Panc1 (cell line): ENCODE measurements around the gene LANCL2. TPM values are rescaled to one million over a fixed set of nuclear protein-coding genes. Genes with fewer than 3 reads are reported as not detected.

Experiments
- ATAC-seq: fragments of 200-7000 bp; cut with Tn5 transposase; 2 replicates; pipeline ENCODE4 v1.9.1; 2020; ENCODE audit warnings: mild to moderate bottlenecking, moderate library complexity
- BruUV-seq: library from RNA; stranded (reverse); fragments of 400-500 nt; replicated peaks from 2 replicates; lab custom pipeline; 2021; lab: Mats Ljungman, UMichigan
- CTCF ChIA-PET: fragments of 300-600 bp; sonication (Branson Sonifier 250); formaldehyde crosslinking; loops from one replicate; lab custom pipeline; 2022; ENCODE audit warnings: antibody characterized with exemption; lab: Charles Lee
- POLR2A ChIA-PET: fragments of 300-600 bp; sonication (Branson Sonifier 250); formaldehyde crosslinking; loops from one replicate; lab custom pipeline; 2022; ENCODE audit warnings: antibody characterized with exemption; lab: Charles Lee
- DNase-seq: peaks from one replicate; pipeline ENCODE4 v3.0.0-alpha.2; 2010; ENCODE audit warnings: low read depth, low spot score
- H3K27ac ChIP-seq: 2 replicates; pipeline ENCODE4 v1.5.1; 2011; ENCODE audit warnings: mild to moderate bottlenecking, low read length, inconsistent platforms
- H3K27me3 ChIP-seq: fragments of 200-500 bp; sonication (Bioruptor generic); 2 replicates; pipeline ENCODE4 v1.6.0; 2014; ENCODE audit warnings: low read length, inconsistent platforms; ENCODE audit not compliant: control insufficient read depth, insufficient read depth
- H3K36me3 ChIP-seq: fragments of 200-500 bp; sonication (Bioruptor generic); 2 replicates; pipeline ENCODE4 v1.5.1; 2014; ENCODE audit warnings: inconsistent platforms, mild to moderate bottlenecking, low read length, moderate library complexity; ENCODE audit not compliant: control insufficient read depth, insufficient read depth
- H3K4me1 ChIP-seq: 2 replicates; pipeline ENCODE4 v1.5.1; 2011; ENCODE audit warnings: inconsistent platforms, mild to moderate bottlenecking, low read length, moderate library complexity; ENCODE audit not compliant: control insufficient read depth, insufficient read depth
- H3K4me3 ChIP-seq, 2 experiments: 2 replicates each; pipeline ENCODE4 v1.5.1; 2011 to 2012; ENCODE audit warnings: low read depth in 2 of 2, low read length in 2 of 2, mild to moderate bottlenecking in 2 of 2, inconsistent platforms in 1 of 2, moderate library complexity in 1 of 2
- H3K9me3 ChIP-seq: fragments of 200-500 bp; sonication (Bioruptor generic); 2 replicates; pipeline ENCODE4 v1.5.1; 2014; ENCODE audit warnings: low read depth, mild to moderate bottlenecking, inconsistent platforms, low read length, moderate library complexity; ENCODE audit not compliant: control insufficient read depth, insufficient read depth
- POLR2AphosphoS5 ChIP-seq: IDR thresholded peaks from 2 replicates; pipeline ENCODE4 v1.6.1; 2012; ENCODE audit warnings: mild to moderate bottlenecking, low read depth, low read length, moderate library complexity
- SIN3A ChIP-seq: IDR thresholded peaks from 2 replicates; pipeline ENCODE4 v1.6.1; 2012; ENCODE audit warnings: low read depth, mild to moderate bottlenecking, low read length, moderate library complexity, borderline replicate concordance; ENCODE audit not compliant: insufficient read depth
- TCF7L2 ChIP-seq: IDR thresholded peaks from 2 replicates; pipeline ENCODE4 v1.6.1; 2011; ENCODE audit warnings: mild to moderate bottlenecking, low read depth, low read length, inconsistent platforms
- in situ Hi-C: cut with HindIII; loops from 2 replicates; pipeline ENCODE4 v1.10.0; 2016; ENCODE audit warnings: low sequenced_read_pairs, low pct_unique_long_range_greater_than_20kb
- intact Hi-C: fragments of 100-400 bp; cut with micrococcal nuclease; formaldehyde crosslinking; loops from one replicate; pipeline ENCODE4 v1.10.0; 2022; ENCODE audit not compliant: unreplicated experiment
- total RNA-seq: library from RNA; stranded (reverse); gene quantifications from one replicate; pipeline ENCODE4 v1.2.1, GENCODE V29; 2021; ENCODE audit not compliant: unreplicated experiment
- TF ChIP-seq, protein P1 (sequence below), 2 experiments: IDR thresholded peaks; 2 replicates each; pipeline ENCODE4 v1.6.1; 2011 to 2012; ENCODE audit warnings: low read depth in 2 of 2, control low read depth in 1 of 2, low read length in 1 of 2, mild to moderate bottlenecking in 1 of 2, moderate library complexity in 1 of 2; ENCODE audit not compliant: insufficient read depth in 1 of 2
- TF ChIP-seq, protein P2 (sequence below): fragments of 450-650 bp; IDR thresholded peaks from 2 replicates; pipeline ENCODE4 v1.5.1; 2017; ENCODE audit warnings: mild to moderate bottlenecking

The LANCL2 gene
- total RNA-seq, 1 experiment from 2014 or later, result 30.6 TPM

DNA sequence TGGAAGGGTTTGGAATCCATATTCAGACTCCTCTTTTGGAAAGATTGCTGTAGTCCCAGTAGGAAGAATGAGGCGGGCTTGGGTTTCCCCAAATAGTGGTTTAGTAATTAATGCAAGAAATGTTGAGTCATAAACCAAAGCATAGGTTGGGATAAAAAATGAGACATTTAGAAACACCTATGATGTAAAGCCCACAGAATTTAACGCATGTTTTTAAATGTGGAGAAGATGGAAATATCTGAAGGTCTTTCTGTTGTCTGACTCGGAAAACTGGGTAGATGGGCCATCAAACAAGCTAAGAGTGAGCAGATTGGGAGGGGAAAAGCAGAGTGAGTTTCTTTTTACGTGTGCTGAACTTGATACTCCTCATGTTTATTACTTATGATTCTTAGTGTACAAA lies 62.2 kb downstream of the LANCL2 start:
- ATAC-seq, result no peak
- TF ChIP-seq TCF7L2 (no peak), SIN3A (no peak), POLR2AphosphoS5 (no peak)
- TF ChIP-seq, protein P1, sequence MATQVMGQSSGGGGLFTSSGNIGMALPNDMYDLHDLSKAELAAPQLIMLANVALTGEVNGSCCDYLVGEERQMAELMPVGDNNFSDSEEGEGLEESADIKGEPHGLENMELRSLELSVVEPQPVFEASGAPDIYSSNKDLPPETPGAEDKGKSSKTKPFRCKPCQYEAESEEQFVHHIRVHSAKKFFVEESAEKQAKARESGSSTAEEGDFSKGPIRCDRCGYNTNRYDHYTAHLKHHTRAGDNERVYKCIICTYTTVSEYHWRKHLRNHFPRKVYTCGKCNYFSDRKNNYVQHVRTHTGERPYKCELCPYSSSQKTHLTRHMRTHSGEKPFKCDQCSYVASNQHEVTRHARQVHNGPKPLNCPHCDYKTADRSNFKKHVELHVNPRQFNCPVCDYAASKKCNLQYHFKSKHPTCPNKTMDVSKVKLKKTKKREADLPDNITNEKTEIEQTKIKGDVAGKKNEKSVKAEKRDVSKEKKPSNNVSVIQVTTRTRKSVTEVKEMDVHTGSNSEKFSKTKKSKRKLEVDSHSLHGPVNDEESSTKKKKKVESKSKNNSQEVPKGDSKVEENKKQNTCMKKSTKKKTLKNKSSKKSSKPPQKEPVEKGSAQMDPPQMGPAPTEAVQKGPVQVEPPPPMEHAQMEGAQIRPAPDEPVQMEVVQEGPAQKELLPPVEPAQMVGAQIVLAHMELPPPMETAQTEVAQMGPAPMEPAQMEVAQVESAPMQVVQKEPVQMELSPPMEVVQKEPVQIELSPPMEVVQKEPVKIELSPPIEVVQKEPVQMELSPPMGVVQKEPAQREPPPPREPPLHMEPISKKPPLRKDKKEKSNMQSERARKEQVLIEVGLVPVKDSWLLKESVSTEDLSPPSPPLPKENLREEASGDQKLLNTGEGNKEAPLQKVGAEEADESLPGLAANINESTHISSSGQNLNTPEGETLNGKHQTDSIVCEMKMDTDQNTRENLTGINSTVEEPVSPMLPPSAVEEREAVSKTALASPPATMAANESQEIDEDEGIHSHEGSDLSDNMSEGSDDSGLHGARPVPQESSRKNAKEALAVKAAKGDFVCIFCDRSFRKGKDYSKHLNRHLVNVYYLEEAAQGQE (IDR thresholded peaks at IDR 0.05; ENCODE audit: insufficient read depth in 1 of 2, low read depth in 2 of 2, low read length in 1 of 2), result no peak
- in situ Hi-C loops, result no loop called here
- intact Hi-C loops, result no loop called here
- no peaks in the 10 kb centered on the region for H3K4me1 ChIP-seq
- no peaks in the 10 kb centered on the region for H3K36me3 ChIP-seq
- no peak overlapping the region for H3K4me3 ChIP-seq
- DNase-seq, result no peak
- no peak overlapping the region for H3K27ac ChIP-seq
- ChIA-PET POLR2A (interaction anchor here (0.6 kb wide), 1 partner anchor 106 kb away, joined by 3 read pairs; no protein-coding TSS in a partner anchor), CTCF (no interaction called here)
- BruUV-seq, result no TSS peak
- H3K27me3 ChIP-seq, result no peaks in the 10 kb centered on the region
- no peaks in the 10 kb centered on the region for H3K9me3 ChIP-seq

DNA sequence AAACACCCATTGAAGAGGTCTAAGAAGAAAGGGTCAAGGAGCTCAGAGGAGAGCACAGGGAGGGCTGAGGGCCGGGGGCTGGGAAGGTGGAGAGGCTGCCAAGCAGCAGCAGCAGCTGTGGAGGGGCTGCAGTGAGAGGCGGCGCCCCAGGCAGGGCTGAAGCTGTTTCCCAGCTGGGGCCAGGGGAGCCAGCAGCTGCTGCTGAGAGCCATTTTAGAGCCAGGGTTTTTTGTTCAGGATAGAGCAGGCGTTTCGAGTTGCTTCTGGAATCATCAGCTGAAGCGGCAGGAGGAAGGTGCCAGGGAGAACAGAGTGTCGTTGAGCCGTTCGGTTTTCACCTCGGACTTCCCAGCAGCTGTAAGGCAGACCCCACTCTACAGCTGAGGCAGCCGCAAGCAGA lies 62.7 kb downstream of the LANCL2 start:
- H3K9me3 ChIP-seq, result no peaks in the 10 kb centered on the region
- ChIA-PET CTCF (no interaction called here), POLR2A (interaction anchor here (0.6 kb wide), 1 partner anchor 105 kb away, joined by 3 read pairs; no protein-coding TSS in a partner anchor)
- H3K27me3 ChIP-seq, result no peaks in the 10 kb centered on the region
- H3K27ac ChIP-seq, result no peak overlapping the region
- no peaks in the 10 kb centered on the region for H3K4me1 ChIP-seq
- TF ChIP-seq, protein P1 (IDR thresholded peaks at IDR 0.05; ENCODE audit: insufficient read depth in 1 of 2, low read depth in 2 of 2, low read length in 1 of 2), result no peak
- no peak for TF ChIP-seq SIN3A
- TF ChIP-seq, protein P2, sequence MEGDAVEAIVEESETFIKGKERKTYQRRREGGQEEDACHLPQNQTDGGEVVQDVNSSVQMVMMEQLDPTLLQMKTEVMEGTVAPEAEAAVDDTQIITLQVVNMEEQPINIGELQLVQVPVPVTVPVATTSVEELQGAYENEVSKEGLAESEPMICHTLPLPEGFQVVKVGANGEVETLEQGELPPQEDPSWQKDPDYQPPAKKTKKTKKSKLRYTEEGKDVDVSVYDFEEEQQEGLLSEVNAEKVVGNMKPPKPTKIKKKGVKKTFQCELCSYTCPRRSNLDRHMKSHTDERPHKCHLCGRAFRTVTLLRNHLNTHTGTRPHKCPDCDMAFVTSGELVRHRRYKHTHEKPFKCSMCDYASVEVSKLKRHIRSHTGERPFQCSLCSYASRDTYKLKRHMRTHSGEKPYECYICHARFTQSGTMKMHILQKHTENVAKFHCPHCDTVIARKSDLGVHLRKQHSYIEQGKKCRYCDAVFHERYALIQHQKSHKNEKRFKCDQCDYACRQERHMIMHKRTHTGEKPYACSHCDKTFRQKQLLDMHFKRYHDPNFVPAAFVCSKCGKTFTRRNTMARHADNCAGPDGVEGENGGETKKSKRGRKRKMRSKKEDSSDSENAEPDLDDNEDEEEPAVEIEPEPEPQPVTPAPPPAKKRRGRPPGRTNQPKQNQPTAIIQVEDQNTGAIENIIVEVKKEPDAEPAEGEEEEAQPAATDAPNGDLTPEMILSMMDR, result no peak
- H3K36me3 ChIP-seq, result no peaks in the 10 kb centered on the region
- DNase-seq, result no peak
- intact Hi-C loops (no loop called here), in situ Hi-C loops (no loop called here)
- BruUV-seq, result no TSS peak
- no peak overlapping the region for H3K4me3 ChIP-seq
- ATAC-seq, result no peak
